ENCODE data around the gene ALDH18A1.

DNA sequence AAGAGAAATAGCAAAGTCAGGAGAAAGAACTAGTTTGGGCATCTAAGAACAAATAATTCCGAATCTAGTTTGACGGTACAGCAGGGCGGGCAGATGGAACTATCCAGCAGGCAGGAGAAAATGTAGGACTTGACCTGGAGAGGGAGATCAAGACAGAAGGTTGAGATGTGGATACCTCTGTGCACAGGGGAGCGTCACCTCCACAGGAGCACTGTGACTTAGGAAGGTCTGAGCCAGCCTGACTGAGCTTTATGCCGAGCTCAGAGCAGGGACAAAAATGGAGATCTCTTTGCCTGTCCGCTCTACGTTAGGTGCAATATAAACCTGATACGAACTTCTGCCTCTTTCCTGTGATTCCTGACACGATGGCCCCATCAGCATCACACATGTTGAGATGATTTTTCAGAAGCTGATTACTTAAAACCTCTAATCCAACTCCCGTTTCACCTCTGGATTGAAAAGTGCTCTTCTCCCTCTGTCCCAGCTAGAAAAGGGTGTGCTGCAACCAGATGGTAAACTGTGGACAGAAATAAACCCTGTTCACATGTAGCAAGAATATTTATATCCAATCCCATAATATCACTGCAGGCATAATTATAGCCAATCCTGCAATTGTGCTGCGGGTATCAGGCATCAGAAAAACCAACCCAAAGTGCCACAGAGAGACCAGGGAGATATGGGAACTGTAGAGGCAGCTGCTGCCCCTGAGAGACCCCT is 81.7 kb downstream of the ALDH18A1 start:
- TF ChIP-seq, protein P1, sequence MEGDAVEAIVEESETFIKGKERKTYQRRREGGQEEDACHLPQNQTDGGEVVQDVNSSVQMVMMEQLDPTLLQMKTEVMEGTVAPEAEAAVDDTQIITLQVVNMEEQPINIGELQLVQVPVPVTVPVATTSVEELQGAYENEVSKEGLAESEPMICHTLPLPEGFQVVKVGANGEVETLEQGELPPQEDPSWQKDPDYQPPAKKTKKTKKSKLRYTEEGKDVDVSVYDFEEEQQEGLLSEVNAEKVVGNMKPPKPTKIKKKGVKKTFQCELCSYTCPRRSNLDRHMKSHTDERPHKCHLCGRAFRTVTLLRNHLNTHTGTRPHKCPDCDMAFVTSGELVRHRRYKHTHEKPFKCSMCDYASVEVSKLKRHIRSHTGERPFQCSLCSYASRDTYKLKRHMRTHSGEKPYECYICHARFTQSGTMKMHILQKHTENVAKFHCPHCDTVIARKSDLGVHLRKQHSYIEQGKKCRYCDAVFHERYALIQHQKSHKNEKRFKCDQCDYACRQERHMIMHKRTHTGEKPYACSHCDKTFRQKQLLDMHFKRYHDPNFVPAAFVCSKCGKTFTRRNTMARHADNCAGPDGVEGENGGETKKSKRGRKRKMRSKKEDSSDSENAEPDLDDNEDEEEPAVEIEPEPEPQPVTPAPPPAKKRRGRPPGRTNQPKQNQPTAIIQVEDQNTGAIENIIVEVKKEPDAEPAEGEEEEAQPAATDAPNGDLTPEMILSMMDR (IDR thresholded peaks at IDR 0.05) = no peak
- TF ChIP-seq POLR2A (IDR thresholded peaks at IDR 0.05) = no peak
